Fibroblast of the aortic adventitia (primary cell): ENCODE data around the gene ATG16L1. TPM values are rescaled to one million over a fixed set of nuclear protein-coding genes. Genes with fewer than 3 reads are reported as not detected.

Experiments
- DNase-seq: peaks from one replicate; pipeline ENCODE4 v3.0.0-alpha.2; 2010; ENCODE audit warnings: low read depth
- H3K4me3 ChIP-seq: 2 replicates; pipeline ENCODE4 v1.5.1; 2011; ENCODE audit warnings: low read depth, mild to moderate bottlenecking, control low read depth, low read length, moderate library complexity
- total RNA-seq: library from RNA; depleted of rRNA; stranded (reverse); fragments of >200 nt; gene quantifications from 2 replicates; pipeline ENCODE4 v1.2.3, GENCODE V29; 2012; ENCODE audit warnings: low replicate concordance
- TF ChIP-seq, protein P1 (sequence below): IDR thresholded peaks from 2 replicates; pipeline ENCODE4 v1.5.1; 2011; ENCODE audit warnings: mild to moderate bottlenecking, low read length, control low read depth, inconsistent platforms; ENCODE audit not compliant: insufficient read depth

The ATG16L1 gene
- total RNA-seq, 1 donor, result 28.6 TPM

DNA sequence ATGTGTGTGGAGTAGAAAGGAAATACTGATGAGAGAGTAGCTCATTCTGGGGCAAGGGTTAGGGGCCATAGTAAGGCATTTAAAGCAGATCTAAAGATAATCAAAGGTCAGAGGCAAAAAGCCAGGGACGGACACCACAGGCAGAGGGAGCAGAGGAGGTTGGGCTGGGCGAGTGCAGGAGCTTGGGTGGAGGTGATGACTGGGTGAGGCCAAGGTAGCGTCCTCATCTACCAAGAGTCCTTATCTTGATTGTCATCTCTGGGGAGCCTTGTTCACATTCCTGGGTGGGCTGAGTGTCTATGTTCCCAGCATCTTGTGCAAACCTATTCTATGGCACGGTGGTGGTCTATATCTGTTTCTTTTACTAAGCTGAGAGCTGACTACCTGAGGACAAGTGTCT is 30.1 kb downstream of the ATG16L1 start:
- DNase-seq, result no peak
- H3K4me3 ChIP-seq, result no peak overlapping the region
- TF ChIP-seq, protein P1, sequence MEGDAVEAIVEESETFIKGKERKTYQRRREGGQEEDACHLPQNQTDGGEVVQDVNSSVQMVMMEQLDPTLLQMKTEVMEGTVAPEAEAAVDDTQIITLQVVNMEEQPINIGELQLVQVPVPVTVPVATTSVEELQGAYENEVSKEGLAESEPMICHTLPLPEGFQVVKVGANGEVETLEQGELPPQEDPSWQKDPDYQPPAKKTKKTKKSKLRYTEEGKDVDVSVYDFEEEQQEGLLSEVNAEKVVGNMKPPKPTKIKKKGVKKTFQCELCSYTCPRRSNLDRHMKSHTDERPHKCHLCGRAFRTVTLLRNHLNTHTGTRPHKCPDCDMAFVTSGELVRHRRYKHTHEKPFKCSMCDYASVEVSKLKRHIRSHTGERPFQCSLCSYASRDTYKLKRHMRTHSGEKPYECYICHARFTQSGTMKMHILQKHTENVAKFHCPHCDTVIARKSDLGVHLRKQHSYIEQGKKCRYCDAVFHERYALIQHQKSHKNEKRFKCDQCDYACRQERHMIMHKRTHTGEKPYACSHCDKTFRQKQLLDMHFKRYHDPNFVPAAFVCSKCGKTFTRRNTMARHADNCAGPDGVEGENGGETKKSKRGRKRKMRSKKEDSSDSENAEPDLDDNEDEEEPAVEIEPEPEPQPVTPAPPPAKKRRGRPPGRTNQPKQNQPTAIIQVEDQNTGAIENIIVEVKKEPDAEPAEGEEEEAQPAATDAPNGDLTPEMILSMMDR, result no peak

GRCh38 chr2:233281992-233282603 is 30.6 kb downstream of the ATG16L1 start:
- TF ChIP-seq, protein P1, result no peak
- no peak overlapping the region for H3K4me3 ChIP-seq
- no peak for DNase-seq

GRCh38 chr2:233285921-233286320 is 34.4 kb downstream of the ATG16L1 start:
- H3K4me3 ChIP-seq, result no peak overlapping the region
- DNase-seq, result no peak

DNA sequence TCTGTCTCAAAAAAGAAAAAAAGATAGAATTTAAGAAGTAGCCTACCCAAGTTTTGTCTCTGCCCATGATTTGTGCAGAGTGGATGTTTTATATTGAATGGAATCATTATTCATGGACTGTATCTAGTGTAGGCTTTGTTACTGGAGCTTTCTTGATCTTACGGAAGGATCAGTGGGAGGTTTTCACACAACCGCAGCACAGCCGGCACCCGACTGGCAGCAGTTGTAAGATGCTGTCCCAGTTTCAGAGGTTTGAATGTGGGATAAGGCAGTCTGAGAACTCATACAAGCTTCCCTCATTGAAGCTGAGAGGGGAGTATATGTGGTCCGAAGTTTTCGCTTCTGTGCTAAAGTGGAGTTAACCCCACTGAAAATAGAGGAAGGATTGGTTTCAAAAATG is 36.4 kb downstream of the ATG16L1 start:
- H3K4me3 ChIP-seq, result no peak overlapping the region
- no peak for DNase-seq
- TF ChIP-seq, protein P1, result no peak

More at GRCh38 chr2:233285921-233286320, 34.4 kb downstream of the ATG16L1 start:
- TF ChIP-seq, protein P1, result no peak

GRCh38 chr2:233288663-233289062 is 37.2 kb downstream of the ATG16L1 start:
- TF ChIP-seq, protein P1, result no peak
- no peak for DNase-seq
- no peak overlapping the region for H3K4me3 ChIP-seq

DNA sequence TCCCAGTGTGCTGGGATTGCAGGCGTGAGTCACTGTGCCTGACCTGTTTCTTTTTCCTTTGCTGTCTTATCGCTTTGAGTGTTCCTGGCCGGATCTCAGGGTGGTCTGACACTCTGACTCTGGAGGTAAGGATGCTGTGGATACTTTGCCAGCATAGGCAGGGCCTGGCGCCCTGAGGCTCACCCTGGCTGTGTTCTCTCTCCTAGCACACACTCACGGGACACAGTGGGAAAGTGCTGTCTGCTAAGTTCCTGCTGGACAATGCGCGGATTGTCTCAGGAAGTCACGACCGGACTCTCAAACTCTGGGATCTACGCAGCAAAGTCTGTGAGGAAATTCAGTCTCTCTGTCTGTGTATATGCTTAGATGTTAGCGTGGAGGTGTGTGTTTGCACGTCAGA is 38.2 kb downstream of the ATG16L1 start:
- TF ChIP-seq, protein P1, result no peak
- no peak overlapping the region for H3K4me3 ChIP-seq
- no peak for DNase-seq
